Breast epithelium (tissue), 3 donors: ENCODE data around the gene CLEC18A.

Experiments used
- POLR2AphosphoS5 ChIP-seq, 3 donors: sonication (generic); formaldehyde crosslinking; IDR thresholded peaks; one replicate each; pipeline ENCODE4 v1.6.1; 2017; ENCODE audit warnings: antibody characterized with exemption in 3 of 3
- TF ChIP-seq, protein P1 (sequence below), 3 donors: fragments of 450-650 bp; IDR thresholded peaks; one replicate each; pipeline ENCODE4 v1.5.1; 2016 to 2017; ENCODE audit warnings: antibody characterized with exemption in 3 of 3, mild to moderate bottlenecking in 3 of 3, moderate library complexity in 3 of 3

DNA sequence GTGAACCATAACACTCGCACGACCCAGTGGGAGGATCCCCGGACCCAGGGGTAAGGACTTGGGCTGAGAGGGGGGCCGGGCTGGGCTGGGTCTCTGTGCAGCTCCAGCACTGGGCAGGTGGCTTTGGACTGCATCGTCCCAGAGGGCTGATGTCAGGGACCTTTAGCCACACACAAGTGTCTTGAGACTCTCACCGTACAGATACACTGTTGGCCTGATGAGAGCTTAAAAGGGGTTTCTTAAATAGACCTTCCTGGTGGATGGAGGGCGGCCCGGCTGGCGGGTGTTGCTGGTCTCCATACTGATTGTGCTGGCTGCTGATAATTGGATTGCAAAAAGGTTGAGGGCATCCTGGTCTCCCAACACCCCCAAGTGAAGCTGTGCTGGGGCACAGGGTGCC, 21.7 kb upstream of the CLEC18A start:
- TF ChIP-seq, protein P1, sequence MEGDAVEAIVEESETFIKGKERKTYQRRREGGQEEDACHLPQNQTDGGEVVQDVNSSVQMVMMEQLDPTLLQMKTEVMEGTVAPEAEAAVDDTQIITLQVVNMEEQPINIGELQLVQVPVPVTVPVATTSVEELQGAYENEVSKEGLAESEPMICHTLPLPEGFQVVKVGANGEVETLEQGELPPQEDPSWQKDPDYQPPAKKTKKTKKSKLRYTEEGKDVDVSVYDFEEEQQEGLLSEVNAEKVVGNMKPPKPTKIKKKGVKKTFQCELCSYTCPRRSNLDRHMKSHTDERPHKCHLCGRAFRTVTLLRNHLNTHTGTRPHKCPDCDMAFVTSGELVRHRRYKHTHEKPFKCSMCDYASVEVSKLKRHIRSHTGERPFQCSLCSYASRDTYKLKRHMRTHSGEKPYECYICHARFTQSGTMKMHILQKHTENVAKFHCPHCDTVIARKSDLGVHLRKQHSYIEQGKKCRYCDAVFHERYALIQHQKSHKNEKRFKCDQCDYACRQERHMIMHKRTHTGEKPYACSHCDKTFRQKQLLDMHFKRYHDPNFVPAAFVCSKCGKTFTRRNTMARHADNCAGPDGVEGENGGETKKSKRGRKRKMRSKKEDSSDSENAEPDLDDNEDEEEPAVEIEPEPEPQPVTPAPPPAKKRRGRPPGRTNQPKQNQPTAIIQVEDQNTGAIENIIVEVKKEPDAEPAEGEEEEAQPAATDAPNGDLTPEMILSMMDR (IDR thresholded peaks at IDR 0.05): no peak
- no peak for TF ChIP-seq POLR2AphosphoS5 (IDR thresholded peaks at IDR 0.05)
